Mucosa of descending colon (tissue), 3 donors: ENCODE measurements around the gene ABLIM1. TPM values are rescaled to one million over a fixed set of nuclear protein-coding genes. Genes with fewer than 3 reads are reported as not detected.

ENCODE experiments used
- ATAC-seq: fragments of 200-7000 bp; cut with Tn5 transposase; one replicate; pipeline ENCODE4 v1.9.1; 2020; ENCODE audit warnings: mild to moderate bottlenecking, moderate library complexity
- DNase-seq, 3 donors: peaks; one replicate each; pipeline ENCODE4 v3.0.0-alpha.2; 2020
- H3K36me3 ChIP-seq: fragments of 200-600 bp; one replicate; pipeline ENCODE4 v1.8.0; 2021; ENCODE audit warnings: low read depth, mild to moderate bottlenecking
- H3K4me1 ChIP-seq: fragments of 200-600 bp; one replicate; pipeline ENCODE4 v1.8.0; 2021; ENCODE audit warnings: low read depth, mild to moderate bottlenecking
- H3K4me3 ChIP-seq: fragments of 200-600 bp; one replicate; pipeline ENCODE4 v1.8.0; 2021; ENCODE audit warnings: mild to moderate bottlenecking
- H3K9me3 ChIP-seq: fragments of 200-600 bp; one replicate; pipeline ENCODE4 v1.8.0; 2021; ENCODE audit warnings: mild to moderate bottlenecking
- intact Hi-C, 2 donors: fragments of 100-400 bp; cut with DNase I in 1 of 2; cut with micrococcal nuclease in 1 of 2; formaldehyde crosslinking; loops; one replicate each; pipeline versions ENCODE4 v1.11.0 to v1.11.1; 2022; cut with DNase I, micrococcal nuclease
- total RNA-seq, 3 donors: library from RNA; stranded (reverse); fragmentation: NEBNext Ultra II Directional in 2 of 3; extraction: Animal tissue kit (Norgen Biotek cat#: 25700) in 2 of 3; gene quantifications; one replicate each; pipeline versions ENCODE4 v1.2.1 to v1.2.4, GENCODE V29; 2021 to 2023
- TF ChIP-seq, protein P1 (sequence below): fragments of 200-600 bp; IDR thresholded peaks from one replicate; pipeline ENCODE4 v1.8.0; 2022; ENCODE audit warnings: antibody characterized with exemption, mild to moderate bottlenecking
- donor health status: DM: no; HTN: no; CAD: no; lungs with moderate emphysema.
- donor health status: DM: no; HTN: no; CAD: no.
- donor health status: DM: no; HTN: yes; CAD: no.

ABLIM1 gene
- total RNA-seq, 3 donors from 2014 or later: 67.1 to 122 (median 103) TPM

- Histone ChIP-seq H3K4me3 (no peak overlapping the region), H3K4me1 (no peaks in the 10 kb centered on the region), H3K36me3 (no peaks in the 10 kb centered on the region), H3K9me3 (no peaks in the 10 kb centered on the region)
- TF ChIP-seq, protein P1, sequence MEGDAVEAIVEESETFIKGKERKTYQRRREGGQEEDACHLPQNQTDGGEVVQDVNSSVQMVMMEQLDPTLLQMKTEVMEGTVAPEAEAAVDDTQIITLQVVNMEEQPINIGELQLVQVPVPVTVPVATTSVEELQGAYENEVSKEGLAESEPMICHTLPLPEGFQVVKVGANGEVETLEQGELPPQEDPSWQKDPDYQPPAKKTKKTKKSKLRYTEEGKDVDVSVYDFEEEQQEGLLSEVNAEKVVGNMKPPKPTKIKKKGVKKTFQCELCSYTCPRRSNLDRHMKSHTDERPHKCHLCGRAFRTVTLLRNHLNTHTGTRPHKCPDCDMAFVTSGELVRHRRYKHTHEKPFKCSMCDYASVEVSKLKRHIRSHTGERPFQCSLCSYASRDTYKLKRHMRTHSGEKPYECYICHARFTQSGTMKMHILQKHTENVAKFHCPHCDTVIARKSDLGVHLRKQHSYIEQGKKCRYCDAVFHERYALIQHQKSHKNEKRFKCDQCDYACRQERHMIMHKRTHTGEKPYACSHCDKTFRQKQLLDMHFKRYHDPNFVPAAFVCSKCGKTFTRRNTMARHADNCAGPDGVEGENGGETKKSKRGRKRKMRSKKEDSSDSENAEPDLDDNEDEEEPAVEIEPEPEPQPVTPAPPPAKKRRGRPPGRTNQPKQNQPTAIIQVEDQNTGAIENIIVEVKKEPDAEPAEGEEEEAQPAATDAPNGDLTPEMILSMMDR: no peak
- intact Hi-C loops: no loop called here
- no peak for ATAC-seq
- no peak for DNase-seq
These were observed 177.0 kb downstream of the ABLIM1 start for GRCh38 chr10:114481055-114481454.

GRCh38 chr10:114479836-114480235, 178.2 kb downstream of the ABLIM1 start:
- Histone ChIP-seq H3K36me3 (no peaks in the 10 kb centered on the region), H3K4me3 (no peak overlapping the region), H3K4me1 (no peaks in the 10 kb centered on the region), H3K9me3 (no peaks in the 10 kb centered on the region)
- DNase-seq: no peak
- intact Hi-C loops: loop anchor here (5.0 to 10.0 kb wide), 2 partner anchors 305 to 312 kb away; no protein-coding TSS in a partner anchor
- no peak for ATAC-seq
- TF ChIP-seq, protein P1: no peak

GRCh38 chr10:114479307-114479706, 178.8 kb downstream of the ABLIM1 start:
- no peak for DNase-seq
- Histone ChIP-seq H3K4me1 (no peaks in the 10 kb centered on the region), H3K36me3 (no peaks in the 10 kb centered on the region), H3K9me3 (no peaks in the 10 kb centered on the region), H3K4me3 (no peak overlapping the region)
- intact Hi-C loops: loop anchor here (5.0 to 10.0 kb wide), 2 partner anchors 305 to 313 kb away; no protein-coding TSS in a partner anchor
- TF ChIP-seq, protein P1: no peak
- peak; percentile 51 for ATAC-seq

- TF ChIP-seq, protein P1: no peak
- Histone ChIP-seq H3K9me3 (no peaks in the 10 kb centered on the region), H3K36me3 (no peaks in the 10 kb centered on the region), H3K4me3 (no peak overlapping the region), H3K4me1 (peaks cover 9% of the 10 kb centered on the region)
- DNase-seq (no peak), ATAC-seq (no peak)
- intact Hi-C loops: loop anchor here (5.0 to 10.0 kb wide), 2 partner anchors 307 to 314 kb away; no protein-coding TSS in a partner anchor
These were observed 179.8 kb downstream of the ABLIM1 start for GRCh38 chr10:114478281-114478680.

DNA sequence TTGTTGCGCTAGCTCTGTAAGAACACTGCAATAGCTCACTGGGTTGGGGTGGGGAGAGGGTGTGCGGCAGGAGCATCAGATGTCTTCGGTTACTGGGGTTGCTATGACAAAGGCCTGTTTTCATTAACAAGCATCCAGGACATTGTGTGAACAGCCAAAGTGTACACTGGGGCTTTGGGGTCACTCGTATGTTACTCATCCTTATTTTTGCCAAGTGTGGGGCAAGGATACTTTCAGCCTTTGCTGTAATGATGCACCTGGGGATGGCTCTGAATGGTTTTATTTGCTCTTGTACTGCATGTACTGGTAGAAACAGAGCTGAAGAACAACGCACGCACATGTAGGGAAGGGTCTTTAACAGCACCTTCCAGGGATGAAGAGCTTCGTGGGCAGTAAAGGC, 180.8 kb downstream of the ABLIM1 start:
- Histone ChIP-seq H3K4me3 (no peak overlapping the region), H3K9me3 (no peaks in the 10 kb centered on the region), H3K4me1 (peaks cover 18% of the 10 kb centered on the region), H3K36me3 (no peaks in the 10 kb centered on the region)
- peak; percentile 23 for ATAC-seq
- DNase-seq: no peak
- intact Hi-C loops: loop anchor here (5.0 to 10.0 kb wide), 2 partner anchors 308 to 315 kb away; no protein-coding TSS in a partner anchor
- TF ChIP-seq, protein P1: no peak

GRCh38 chr10:114474989-114475388, 183.1 kb downstream of the ABLIM1 start:
- H3K4me1 ChIP-seq: peaks cover 18% of the 10 kb centered on the region
- ATAC-seq: no peak
- H3K36me3 ChIP-seq: no peaks in the 10 kb centered on the region
- H3K4me3 ChIP-seq: no peak overlapping the region
- DNase-seq: no peak
- H3K9me3 ChIP-seq: no peaks in the 10 kb centered on the region
- intact Hi-C loops: loop anchor here (5.0 to 10.0 kb wide), 3 partner anchors 77 to 317 kb away; no protein-coding TSS in a partner anchor
- TF ChIP-seq, protein P1: no peak
